ENCODE measurements around the gene B4GALNT2.
"Not testable (repeated sequence)": the region's sequence is repeated elsewhere in the genome, so short reads cannot be mapped to it uniquely, and the experiment has no call there.

Gene B4GALNT2

DNA sequence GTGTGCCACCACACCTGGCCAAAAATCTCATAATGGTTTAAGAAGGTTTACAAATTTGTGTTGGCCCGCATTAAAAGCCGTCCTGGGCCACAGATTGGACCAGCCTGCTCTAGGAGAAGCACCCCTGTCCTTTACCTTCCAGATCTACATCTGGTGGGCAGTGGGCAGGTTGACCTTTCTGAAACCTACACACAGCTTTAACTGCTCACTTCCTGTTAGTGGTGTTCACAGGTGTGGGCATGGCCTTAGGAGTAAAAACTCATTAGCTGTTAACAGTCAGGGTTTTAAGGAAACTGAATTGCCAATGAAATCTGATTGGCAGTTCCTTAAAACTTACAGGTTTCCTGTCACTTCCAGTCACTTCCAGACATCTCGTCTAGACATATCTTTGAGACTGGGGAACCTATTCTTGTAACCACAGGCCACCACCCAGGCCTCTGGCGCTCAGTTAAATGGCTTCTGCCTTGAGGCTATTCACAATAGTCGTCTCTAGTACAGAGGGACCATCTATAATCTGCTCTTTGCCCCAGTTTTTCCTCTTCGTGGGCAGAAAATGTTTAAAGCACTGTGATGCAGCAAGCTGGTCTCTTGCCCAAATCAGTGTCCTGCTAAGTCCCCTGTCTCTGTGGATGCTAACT, 48.5 kb downstream of the B4GALNT2 start:
- DNase-seq (ENCODE audit: low read depth in 2 of 2) = no peak

DNA sequence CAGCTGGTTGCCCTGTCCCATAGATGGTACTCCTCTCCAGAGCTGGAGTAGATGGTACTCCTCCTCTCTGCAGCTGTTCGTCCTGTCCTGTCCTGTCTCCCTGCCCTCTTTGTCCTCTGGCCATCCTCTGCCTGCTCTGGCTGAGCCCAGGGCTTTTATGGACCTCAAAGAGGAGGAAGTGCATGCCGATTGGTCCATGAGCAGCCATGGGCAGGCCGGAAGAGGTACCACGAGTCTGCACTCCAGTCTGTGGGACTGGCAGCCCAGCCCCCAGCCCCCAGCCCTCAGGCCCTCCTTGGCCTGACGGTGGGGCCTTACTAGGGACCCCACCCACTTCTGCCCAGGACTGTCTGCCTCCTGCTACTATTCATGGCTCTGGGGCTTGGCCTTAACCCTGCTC, 50.8 kb downstream of the B4GALNT2 start:
- DNase-seq (ENCODE audit: low read depth in 2 of 2) = no peak

DNA sequence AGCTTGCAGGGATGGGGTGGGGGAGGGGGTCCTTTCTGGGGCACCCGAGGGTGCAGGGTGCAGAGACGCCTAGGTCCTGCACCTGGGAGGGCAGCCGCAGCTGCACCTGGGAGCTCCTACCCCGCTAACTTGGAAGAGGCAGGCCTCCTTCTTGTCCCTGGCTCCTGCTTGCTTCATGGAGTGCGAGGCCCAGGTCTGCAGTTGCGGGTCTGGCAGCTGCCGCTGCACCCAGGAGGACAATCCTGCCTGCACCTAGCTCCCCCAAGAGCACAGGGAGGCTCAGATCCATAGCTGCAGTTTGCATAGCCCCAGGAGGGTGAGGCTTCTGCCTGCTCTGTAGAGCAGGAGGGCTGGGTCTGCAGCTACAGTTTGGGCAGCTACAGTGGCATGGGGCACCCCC, 51.2 kb downstream of the B4GALNT2 start:
- DNase-seq (ENCODE audit: low read depth in 2 of 2) = no peak

DNA sequence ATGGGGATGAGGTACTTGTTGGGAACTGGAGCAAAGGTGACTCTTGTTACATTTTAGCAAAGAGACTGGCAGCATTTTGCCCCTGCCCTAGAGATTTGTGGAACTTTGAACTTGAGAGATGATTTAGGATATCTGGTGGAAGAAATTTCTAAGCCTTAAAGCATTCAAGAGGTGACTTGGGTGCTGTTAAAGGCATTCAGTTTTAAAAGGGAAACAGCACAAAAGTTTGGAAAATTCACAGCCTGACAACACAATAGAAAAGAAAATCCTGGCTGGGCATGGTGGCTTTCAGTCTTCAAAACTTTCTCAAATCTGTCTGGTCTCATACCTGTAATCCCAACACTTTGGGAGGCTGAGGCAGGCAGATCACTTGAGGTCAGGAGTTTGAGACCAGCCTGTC, 52.0 kb downstream of the B4GALNT2 start:
- DNase-seq (ENCODE audit: low read depth in 2 of 2) = not testable (repeated sequence)

DNA sequence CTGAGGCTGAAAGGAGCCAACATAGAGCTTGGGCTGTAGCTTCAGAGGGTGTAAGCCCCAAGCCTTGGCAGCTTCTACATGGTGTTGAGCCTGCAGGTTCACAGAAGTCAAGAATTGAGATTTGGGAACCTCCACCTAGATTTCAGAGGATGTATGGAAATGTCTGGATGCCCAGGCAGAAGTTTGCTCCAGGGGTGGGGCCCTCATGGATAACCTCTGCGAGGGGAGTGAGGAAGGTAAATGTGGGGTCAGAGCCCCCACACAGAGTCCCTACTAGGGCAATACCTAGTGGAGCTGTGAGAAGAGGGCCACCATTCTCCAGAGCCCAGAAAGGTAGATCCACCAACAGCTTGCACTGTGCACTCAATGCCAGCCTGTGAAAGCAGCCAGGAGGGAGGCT, 52.8 kb downstream of the B4GALNT2 start:
- not testable (repeated sequence) for DNase-seq (ENCODE audit: low read depth in 2 of 2)

DNA sequence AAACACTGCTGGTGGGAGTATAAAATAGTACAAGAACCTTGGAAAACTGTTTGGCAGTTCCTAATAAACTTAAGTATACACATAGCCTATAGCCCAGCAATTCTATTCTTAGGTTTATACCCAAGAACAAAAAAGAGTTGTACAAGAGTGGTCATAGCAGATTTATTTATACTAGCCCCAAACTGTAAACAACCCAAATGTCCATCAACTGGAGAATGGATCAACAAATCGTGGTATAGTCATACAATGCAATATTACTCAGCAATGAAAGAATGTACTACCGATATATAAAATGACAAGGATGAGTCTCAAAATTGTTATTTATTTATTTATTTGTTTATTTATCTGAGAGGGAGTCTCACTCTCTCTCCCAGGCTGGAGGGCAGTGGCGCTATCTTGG, 54.7 kb downstream of the B4GALNT2 start:
- no peak for DNase-seq (ENCODE audit: low read depth in 2 of 2)

DNA sequence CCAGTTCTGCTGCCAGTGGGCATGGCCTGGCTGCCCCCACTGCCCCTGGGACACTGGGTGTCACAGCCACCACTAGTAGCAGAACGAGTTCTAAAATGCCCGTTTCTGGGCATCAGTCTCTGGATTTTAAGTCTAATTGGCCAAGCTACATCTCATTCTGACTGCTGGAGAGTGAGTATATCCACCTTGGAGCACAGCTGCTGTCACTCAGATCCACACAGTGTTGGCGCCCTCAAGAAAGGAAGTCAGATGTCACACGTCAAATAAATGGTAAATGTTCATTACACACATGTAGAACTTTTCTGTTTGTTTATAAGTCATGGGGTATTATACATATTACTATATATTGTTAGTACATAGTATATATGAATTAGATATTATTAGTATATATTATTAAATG, 58.4 kb downstream of the B4GALNT2 start:
- no peak for DNase-seq (ENCODE audit: low read depth in 2 of 2)

DNA sequence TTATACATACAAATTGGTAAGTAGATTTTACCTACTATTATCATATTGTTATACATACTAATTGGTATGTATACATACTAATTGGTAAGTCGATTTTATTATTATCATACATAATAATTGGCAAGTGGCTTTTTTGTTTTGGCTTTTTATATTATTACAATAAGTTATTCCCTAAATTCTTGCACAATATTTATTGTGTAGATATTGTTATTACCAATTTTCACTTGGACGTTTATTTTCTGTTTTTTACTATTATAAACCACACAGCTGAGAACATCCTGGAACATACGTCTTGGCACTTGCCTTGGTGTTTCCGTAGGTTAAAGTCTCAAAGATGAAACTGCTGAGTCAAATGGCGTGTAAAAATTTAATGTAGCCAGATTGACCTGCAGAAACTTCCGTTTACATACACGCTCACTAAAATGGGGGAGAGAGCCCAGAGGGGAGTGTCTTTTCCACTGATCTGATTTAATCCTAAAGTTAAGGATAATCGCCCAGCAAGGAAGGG, 58.9 kb downstream of the B4GALNT2 start:
- DNase-seq (ENCODE audit: low read depth in 2 of 2) = no peak

DNA sequence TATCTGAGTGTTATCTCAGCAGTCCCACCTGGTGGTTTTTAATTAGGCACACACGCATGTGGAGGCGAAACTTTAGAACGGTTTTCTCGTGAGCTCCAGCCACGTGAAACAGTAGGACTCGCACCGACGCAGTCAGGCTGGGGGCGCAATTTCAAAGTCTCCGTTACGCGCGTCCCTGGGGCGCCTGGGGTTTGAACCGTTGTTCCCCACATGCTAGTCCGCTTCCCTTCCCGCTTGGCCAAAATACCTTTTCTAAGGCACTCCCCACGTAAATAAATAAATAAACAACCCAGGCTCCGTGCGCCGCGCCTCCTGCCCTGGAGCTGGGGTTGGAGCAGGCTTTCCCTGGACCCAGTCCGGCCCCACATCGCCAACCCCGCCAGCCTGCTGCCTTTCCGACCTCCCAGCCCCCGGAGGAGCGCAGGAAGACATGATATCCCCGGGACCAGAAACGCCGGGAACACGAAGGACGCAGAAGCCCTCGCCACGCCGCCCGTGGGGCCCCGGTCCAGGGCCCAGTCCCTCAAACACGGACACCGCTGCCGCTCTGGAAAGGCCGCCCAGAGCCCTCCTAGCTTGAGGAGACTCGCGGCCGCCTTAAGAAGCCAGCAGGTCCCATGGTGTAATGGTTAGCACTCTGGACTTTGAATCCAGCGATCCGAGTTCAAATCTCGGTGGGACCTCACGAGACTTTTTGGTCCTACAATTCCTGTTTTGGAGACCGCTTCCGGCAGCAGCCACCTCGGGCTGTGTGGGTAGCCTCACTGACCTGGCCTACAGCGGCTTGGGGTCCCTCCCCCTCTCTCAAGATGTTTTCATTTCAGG, 59.6 kb downstream of the B4GALNT2 start:
- peak; percentile 77 to 93 for DNase-seq (ENCODE audit: low read depth in 2 of 2)

DNA sequence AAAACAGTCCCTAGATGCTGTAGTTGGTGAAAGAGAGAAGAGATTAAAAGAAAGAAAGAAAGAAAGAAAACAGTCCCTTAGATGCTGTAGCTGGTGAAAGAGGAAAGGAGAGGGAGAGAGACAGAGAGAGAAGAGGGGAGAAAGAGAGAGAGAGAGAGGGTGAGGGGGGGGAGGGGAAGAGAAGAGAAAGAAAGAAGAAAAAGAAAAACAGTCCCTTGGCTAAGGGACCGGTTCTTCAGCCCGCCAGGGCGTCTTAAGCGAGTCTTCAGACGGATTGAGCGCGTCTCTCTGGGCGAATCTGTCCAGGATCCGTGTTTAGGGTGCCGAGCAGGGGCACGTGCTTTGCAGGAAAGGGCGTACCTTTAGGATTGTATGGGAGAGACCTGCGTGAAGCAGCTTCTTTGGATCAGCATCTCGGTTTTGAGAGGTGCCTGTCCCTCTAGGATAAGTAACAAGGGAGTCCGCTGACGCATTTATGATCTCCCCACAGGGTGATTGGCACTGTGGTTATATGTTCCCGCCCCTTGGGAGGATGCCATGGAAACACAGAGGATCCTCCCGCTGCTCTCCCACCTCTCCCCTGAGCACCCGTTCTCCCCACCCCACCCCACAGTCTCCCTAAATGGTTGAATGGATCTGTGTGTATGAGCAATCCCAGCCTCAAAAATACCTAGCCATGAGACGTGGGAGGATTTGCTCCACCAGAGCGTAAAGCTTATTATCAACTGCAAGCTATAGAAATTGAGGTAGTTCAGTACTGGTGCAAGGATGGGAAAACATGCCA, 61.1 kb downstream of the B4GALNT2 start:
- no peak for DNase-seq (ENCODE audit: low read depth in 2 of 2)

DNA sequence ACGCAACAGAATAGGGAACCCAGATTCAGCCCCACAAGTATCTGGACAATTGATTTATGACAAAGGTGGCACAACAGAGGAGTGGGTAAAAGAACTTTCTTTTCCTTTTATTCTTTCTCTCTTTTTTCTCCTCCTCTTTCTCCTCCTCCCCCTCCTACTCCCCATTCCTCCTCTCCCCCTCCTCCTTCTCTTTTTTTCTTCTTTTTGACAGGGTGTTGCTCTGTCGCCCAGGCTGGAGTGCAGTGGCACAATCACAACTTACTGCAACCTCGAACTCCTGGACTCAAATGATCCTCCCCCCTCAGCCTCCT, 61.7 kb downstream of the B4GALNT2 start:
- DNase-seq (ENCODE audit: low read depth in 2 of 2) = no peak

DNA sequence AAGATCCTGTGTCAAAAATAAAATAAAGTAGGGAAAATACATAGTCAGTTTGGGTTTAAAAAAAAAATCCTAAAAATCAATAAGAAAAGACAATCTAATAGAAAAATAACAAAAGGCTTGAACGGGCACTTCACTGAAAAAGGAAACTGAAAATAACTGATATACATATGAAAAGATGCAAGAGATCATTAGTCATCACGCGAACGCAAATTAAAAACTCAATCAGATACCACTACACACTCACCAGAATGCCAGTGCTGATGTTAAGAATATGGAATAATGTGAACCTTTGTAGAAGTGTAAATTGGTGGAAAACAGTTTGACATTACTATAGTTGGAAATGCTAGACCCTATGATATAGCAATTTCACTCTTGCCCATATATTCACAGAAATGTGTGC, 63.2 kb downstream of the B4GALNT2 start:
- no peak for DNase-seq (ENCODE audit: low read depth in 2 of 2)

DNA sequence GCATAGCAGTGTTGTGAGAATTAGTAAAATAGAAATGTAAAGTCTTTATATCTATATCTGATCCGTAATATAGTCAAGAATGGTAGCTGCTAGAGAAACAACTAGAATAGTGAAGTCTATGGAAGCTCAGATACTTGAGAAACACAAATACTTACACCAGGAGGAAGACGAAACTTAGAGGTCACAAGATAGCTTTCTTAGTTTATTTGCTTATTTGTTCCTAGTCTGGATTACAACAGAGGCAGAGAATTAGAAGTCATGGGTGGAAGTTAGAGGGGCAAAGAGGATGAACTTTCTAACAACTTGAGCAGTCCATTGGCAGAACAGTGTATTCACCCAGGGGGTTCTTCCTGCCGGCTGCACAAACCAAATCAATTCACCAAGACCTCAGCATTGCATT, 64.0 kb downstream of the B4GALNT2 start:
- no peak for DNase-seq (ENCODE audit: low read depth in 2 of 2)

DNA sequence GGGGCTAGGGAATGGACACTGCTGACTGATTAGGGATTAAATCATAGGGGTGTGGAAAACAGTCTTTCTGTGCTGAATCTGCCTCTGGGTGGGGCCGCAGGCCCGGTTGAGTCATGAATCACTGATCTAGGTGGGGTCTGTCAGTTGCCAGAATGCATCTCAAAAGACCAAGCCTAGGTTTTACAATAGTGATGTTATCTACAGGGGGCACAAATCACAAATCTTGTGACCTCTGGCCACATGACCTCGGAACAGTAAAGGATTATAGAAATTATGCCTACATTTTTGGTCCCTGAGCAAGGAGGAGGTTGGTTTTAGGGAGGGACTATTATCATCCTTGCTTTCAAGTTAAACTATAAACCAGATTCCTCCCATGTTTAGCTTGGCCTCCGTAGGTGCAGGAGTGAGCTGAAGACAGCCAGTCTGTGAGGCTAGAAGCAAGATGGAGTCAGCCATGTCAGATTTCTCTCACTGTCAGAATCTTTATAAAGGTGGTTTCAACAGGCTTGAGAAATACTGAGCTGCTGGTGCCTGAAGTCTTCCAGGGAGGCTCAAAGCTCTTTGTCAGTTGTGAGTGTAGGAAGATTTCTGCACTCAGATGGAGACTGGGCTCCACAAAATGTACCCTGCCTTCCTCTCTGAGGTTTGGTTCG, 64.9 kb downstream of the B4GALNT2 start:
- no peak for DNase-seq (ENCODE audit: low read depth in 2 of 2)

DNA sequence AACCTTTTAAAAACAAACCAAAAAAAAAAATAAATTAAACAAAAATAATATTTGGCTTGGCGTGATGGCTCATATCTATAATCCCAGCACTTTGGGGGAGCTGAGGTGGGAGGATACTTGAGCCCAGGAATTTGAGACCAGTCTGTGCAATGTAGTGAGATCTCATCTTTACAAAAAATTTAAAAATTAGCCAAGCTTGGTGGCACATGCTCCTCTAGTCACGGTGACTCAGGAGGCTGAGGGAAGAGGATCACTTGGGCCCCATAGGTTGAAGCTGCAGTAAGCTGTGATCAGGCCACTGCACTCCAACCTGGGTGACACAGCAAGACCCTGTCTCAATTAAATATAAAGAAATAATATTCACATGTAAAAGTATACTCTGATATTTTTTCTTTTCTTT, 65.6 kb downstream of the B4GALNT2 start:
- DNase-seq (ENCODE audit: low read depth in 2 of 2) = no peak

DNA sequence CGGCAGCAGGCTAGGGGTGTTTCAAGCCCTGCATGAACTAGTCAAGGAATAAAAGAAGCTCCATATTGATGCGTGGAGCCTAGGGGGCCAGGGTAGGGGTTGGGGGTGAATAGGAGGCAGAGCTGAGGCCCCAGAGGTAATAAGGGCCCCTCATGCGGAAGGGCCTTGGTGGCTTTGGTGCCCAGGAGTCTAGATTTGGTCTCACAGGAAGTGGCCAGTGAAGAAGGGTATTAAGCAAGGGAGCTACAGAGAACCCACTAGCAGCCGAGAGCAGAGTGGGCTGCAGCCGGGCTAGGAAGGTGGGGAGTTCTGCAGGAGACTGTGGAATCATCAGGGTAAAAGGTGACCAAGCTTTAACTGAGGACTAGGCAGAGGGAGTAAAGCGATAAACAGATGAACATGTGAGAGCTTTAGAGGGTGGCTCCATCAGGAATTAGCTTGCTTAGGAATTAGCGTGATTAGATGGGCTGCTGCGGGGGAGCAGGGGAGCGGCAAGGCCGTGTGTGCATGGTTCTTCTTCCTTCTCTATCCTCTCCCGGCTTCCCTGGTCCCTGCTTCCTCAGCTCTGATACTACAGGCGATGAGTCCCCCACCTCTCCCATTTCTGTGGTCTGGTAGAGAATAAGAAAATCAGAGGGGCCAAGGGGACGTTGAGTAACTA, 68.0 kb downstream of the B4GALNT2 start:
- DNase-seq (ENCODE audit: low read depth in 2 of 2) = no peak

DNA sequence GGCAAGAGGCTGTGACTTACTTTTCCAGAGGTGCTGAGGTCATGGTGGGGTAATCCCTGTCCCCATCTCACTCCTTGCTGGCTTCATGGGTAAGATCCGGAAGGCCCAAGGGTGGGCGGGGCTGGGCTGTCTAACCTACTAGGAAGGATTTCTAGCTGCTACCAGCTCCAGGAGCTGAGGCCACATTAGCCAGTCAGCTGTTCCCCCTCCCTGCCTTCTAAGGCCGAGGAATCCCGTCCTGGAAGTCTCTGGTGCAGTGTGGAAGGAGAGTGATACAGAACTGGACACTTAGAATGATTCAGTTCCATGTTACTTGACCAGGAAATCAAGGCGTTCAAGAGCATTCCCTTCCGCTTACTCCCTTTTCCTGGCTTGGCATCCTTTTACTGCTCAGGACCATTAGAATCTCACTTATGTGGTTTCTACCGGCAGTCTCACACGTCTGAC, 68.9 kb downstream of the B4GALNT2 start:
- DNase-seq (ENCODE audit: low read depth in 2 of 2) = no peak

DNA sequence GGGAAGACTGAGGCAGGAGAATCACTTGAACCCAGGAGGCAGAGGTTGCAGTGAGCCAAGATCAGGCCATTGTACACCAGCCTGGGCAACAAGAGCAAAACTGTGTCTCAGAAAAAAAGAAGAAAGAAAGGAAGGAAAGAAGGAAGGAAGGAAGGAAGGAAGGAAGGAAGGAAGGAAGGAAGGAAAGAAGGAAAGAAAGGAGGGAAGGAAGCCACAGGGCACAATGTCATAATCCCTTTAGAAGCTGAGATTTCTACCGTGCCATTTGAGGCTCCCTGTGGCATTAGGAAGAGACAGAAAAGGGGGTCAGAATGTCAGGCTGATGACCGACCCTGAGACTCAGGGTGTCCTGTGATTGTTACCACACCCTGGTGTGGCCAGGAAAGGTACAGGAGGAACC, 71.2 kb downstream of the B4GALNT2 start:
- DNase-seq (ENCODE audit: low read depth in 2 of 2) = no peak

DNA sequence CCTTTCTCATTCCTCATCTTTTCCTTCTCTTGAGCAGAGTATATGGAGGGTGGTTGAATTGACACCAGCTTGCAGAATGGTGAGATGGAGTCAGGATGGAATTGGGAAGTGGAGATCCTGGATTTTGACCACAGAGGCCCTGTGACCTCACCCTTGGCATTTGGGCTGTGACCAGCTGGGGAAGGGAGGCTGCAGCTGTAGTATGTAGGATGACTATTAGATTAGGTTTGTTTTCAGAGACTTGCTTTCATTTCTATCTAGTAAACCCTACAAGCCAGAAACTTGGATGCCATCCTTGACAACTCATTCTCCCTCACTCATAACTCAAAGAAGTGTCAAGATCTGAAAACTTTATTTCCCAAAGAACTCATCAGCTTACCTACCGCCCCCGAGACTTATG, 71.9 kb downstream of the B4GALNT2 start:
- no peak for DNase-seq (ENCODE audit: low read depth in 2 of 2)

DNA sequence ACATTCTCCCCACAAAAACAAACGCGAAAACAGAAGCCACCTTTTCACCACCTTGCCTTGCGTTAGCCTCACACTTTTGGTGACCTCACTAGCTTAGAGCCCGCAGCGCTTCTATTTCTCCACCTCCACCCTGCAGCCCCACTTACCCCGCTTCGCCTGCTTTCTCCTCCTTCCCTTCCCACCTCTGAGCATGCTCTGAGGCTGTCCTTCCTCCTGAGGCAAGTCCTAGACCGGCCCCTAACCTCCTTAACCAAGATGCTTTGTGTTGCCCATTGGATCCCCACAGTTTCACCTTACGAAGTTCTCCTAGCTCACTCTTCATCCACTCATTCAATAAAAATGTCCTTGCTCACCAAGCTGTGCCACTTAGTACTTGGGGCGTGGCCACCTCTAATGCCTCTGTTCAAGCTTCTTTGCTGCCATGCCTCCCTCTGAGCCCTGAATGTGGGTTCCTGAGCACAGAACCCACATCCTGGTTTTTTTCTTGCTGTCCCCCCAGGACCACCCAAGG, 76.5 kb downstream of the B4GALNT2 start:
- DNase-seq (ENCODE audit: low read depth in 2 of 2) = no peak

Measured in activated CD8-positive, alpha-beta memory T cell treated with anti-CD3 and anti-CD28 coated beads for 4 hours (primary cell).